Keratinocyte (primary cell): ENCODE measurements around the gene FXYD6. TPM values are rescaled to one million over a fixed set of nuclear protein-coding genes. Genes with fewer than 3 reads are reported as not detected.

ENCODE experiments used
- DNase-seq: peaks from one replicate; pipeline ENCODE4 v3.0.0-alpha.2; 2011; ENCODE audit warnings: low read depth, missing footprints, low spot score
- FAIRE-seq: peaks from 2 replicates; lab custom pipeline; 2011; peaks lifted over from hg19 to GRCh38; lab: Jason Lieb, UNC
- H2AFZ ChIP-seq: 2 replicates; pipeline ENCODE4 v1.6.0; 2012; ENCODE audit warnings: low read length, control low read depth, inconsistent platforms; ENCODE audit not compliant: control insufficient read depth
- H3K27ac ChIP-seq: 2 replicates; pipeline ENCODE4 v1.5.1; 2011; ENCODE audit warnings: low read length; ENCODE audit not compliant: control insufficient read depth, insufficient read depth
- H3K27me3 ChIP-seq: 3 replicates; pipeline ENCODE4 v1.6.0; 2011; ENCODE audit warnings: low read length; ENCODE audit not compliant: control insufficient read depth, insufficient read depth; ENCODE audit errors: extremely low read depth
- H3K36me3 ChIP-seq, 2 experiments: 2 replicates in 1 of 2; 3 replicates in 1 of 2; pipeline ENCODE4 v1.5.1; 2011; ENCODE audit warnings: low read length in 2 of 2, mild to moderate bottlenecking in 1 of 2; ENCODE audit not compliant: control insufficient read depth in 2 of 2, insufficient read depth in 2 of 2; ENCODE audit errors: extremely low read depth in 1 of 2
- H3K4me1 ChIP-seq: 3 replicates; pipeline ENCODE4 v1.5.1; 2011; ENCODE audit warnings: low read length; ENCODE audit not compliant: control insufficient read depth, insufficient read depth; ENCODE audit errors: extremely low read depth
- H3K4me2 ChIP-seq: 3 replicates; pipeline ENCODE4 v1.6.0; 2011; ENCODE audit warnings: low read depth, low read length; ENCODE audit not compliant: control insufficient read depth, insufficient read depth; ENCODE audit errors: extremely low read depth
- H3K4me3 ChIP-seq, 3 experiments: fragments of 200-600 bp in 1 of 3; sonication (generic) in 1 of 3; 2 replicates in 2 of 3; 3 replicates in 1 of 3; pipeline ENCODE4 v1.5.1; 2011 to 2016; ENCODE audit warnings: low read length in 3 of 3, mild to moderate bottlenecking in 3 of 3, control low read depth in 2 of 3, inconsistent platforms in 1 of 3, low read depth in 1 of 3, mixed read lengths in 1 of 3, mixed run types in 1 of 3, moderate library complexity in 1 of 3; ENCODE audit not compliant: control insufficient read depth in 2 of 3, insufficient read depth in 2 of 3; ENCODE audit errors: extremely low read depth in 1 of 3
- H3K79me2 ChIP-seq: 2 replicates; pipeline ENCODE4 v1.6.0; 2012; ENCODE audit warnings: low read length; ENCODE audit not compliant: control insufficient read depth, insufficient read depth
- H3K9ac ChIP-seq: 3 replicates; pipeline ENCODE4 v1.6.0; 2011; ENCODE audit warnings: low read length; ENCODE audit not compliant: control insufficient read depth, insufficient read depth; ENCODE audit errors: extremely low read depth
- H3K9me1 ChIP-seq: 3 replicates; pipeline ENCODE4 v1.6.0; 2011; ENCODE audit warnings: low read length; ENCODE audit not compliant: control insufficient read depth, insufficient read depth; ENCODE audit errors: extremely low read depth
- H3K9me3 ChIP-seq: 2 replicates; pipeline ENCODE4 v1.5.1; 2012; ENCODE audit warnings: low read depth, low read length; ENCODE audit not compliant: control insufficient read depth
- H4K20me1 ChIP-seq: 3 replicates; pipeline ENCODE4 v1.6.0; 2011; ENCODE audit warnings: low read length; ENCODE audit not compliant: control insufficient read depth, insufficient read depth; ENCODE audit errors: extremely low read depth
- EZH2 ChIP-seq: IDR thresholded peaks from one replicate; pipeline ENCODE4 v1.6.1; 2012; ENCODE audit warnings: inconsistent platforms, mild to moderate bottlenecking, low read length, moderate library complexity
- dilution Hi-C: fragments of 300-500 bp; cut with MboI; formaldehyde crosslinking; loops from one replicate; pipeline ENCODE4 v1.7.0; 2020; ENCODE audit warnings: low sequenced_read_pairs; ENCODE audit not compliant: extremely low pct_ligation_motif_present
- polyA plus RNA-seq, 5 experiments: library from polyadenylated mRNA; depleted of rRNA in 3 of 5; stranded (reverse) in 3 of 5; stranded (forward) in 1 of 5; unstranded in 1 of 5; fragments of >200 nt; gene quantifications; 1 replicate in 1 of 5; 2 replicates in 3 of 5; 3 replicates in 1 of 5; pipeline versions ENCODE4 v1.2.1 to v1.2.3, GENCODE V29; 2011 to 2012; ENCODE audit warnings: missing spikeins in 2 of 5, low read depth in 1 of 5, low replicate concordance in 1 of 5
- TF ChIP-seq, protein P1 (sequence below), 3 experiments: IDR thresholded peaks in 1 of 3; conservative IDR thresholded peaks in 1 of 3; optimal IDR thresholded peaks in 1 of 3; 2 replicates in 2 of 3; 3 replicates in 1 of 3; pipeline versions ENCODE3 to v1.5.1; 2011; ENCODE audit warnings: low read length in 3 of 3, mild to moderate bottlenecking in 3 of 3, moderate library complexity in 2 of 3, control low read depth in 1 of 3, inconsistent platforms in 1 of 3; ENCODE audit not compliant: insufficient read depth in 2 of 3; ENCODE audit errors: extremely low read depth in 1 of 3

The FXYD6 gene
- polyA plus RNA-seq, 1 donor (not counting 4 experiments of a cell fraction or from before 2014, with no cell fraction given): not detected

DNA sequence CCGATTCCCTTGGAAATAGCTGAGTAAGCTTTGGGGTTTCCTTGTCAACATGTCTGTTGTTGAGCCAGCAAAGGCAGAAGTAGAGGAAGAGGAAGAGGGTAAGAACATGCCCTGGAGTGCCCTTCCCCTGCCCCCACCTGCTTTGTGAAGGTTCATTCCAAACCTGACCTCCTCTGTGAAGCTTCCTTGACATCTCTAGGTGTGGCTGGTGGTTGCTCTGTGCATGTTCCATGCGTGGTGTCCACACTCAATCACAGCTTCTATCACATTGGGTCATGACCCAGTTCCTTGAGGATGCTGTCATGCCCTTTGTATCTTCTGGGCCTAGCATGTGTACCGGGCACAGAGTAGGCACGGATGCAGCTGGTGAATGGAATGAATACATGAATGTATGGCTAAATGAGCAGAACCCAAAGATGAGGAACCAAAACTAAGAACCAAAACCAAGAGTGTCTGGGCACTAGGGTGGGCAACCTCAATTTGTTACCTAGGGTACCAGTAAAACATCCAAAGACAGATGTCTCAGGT is 23.7 kb upstream of the FXYD6 start:
- DNase-seq (no peak), FAIRE-seq (no peak)
- H3K4me1 ChIP-seq: peaks cover 8% of the 10 kb centered on the region
- H3K27ac ChIP-seq: no peak overlapping the region
- H3K9me3 ChIP-seq: no peaks in the 10 kb centered on the region
- H3K4me2 ChIP-seq: no peak overlapping the region
- no peaks in the 10 kb centered on the region for H3K79me2 ChIP-seq
- H3K4me3 ChIP-seq: no peak overlapping the region
- H2AFZ ChIP-seq: no peak overlapping the region
- dilution Hi-C loops: no loop called here
- H4K20me1 ChIP-seq: no peaks in the 10 kb centered on the region
- peaks cover 4% of the 10 kb centered on the region for H3K27me3 ChIP-seq
- no peak overlapping the region for H3K9ac ChIP-seq
- H3K36me3 ChIP-seq: no peaks in the 10 kb centered on the region
- TF ChIP-seq, protein P1, sequence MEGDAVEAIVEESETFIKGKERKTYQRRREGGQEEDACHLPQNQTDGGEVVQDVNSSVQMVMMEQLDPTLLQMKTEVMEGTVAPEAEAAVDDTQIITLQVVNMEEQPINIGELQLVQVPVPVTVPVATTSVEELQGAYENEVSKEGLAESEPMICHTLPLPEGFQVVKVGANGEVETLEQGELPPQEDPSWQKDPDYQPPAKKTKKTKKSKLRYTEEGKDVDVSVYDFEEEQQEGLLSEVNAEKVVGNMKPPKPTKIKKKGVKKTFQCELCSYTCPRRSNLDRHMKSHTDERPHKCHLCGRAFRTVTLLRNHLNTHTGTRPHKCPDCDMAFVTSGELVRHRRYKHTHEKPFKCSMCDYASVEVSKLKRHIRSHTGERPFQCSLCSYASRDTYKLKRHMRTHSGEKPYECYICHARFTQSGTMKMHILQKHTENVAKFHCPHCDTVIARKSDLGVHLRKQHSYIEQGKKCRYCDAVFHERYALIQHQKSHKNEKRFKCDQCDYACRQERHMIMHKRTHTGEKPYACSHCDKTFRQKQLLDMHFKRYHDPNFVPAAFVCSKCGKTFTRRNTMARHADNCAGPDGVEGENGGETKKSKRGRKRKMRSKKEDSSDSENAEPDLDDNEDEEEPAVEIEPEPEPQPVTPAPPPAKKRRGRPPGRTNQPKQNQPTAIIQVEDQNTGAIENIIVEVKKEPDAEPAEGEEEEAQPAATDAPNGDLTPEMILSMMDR (optimal IDR thresholded peaks at IDR 0.05 in 1 of 3, IDR thresholded peaks at IDR 0.05 in 1 of 3, conservative IDR thresholded peaks at IDR 0.05 in 1 of 3; ENCODE audit: extremely low read depth in 1 of 3, insufficient read depth in 2 of 3, low read length in 3 of 3): no peak
- no peak for TF ChIP-seq EZH2
- H3K9me1 ChIP-seq: no peaks in the 10 kb centered on the region

GRCh38 chr11:117898059-117898458 is 21.6 kb upstream of the FXYD6 start:
- no peak overlapping the region for H3K27ac ChIP-seq
- no peak overlapping the region for H3K4me2 ChIP-seq
- dilution Hi-C loops: no loop called here
- H3K4me3 ChIP-seq: no peak overlapping the region
- no peaks in the 10 kb centered on the region for H3K36me3 ChIP-seq
- H3K9ac ChIP-seq: no peak overlapping the region
- FAIRE-seq: no peak
- H3K4me1 ChIP-seq: peaks cover 8% of the 10 kb centered on the region
- H3K9me3 ChIP-seq: no peaks in the 10 kb centered on the region
- no peak overlapping the region for H2AFZ ChIP-seq
- no peak for DNase-seq
- H3K9me1 ChIP-seq: no peaks in the 10 kb centered on the region
- H4K20me1 ChIP-seq: no peaks in the 10 kb centered on the region
- no peaks in the 10 kb centered on the region for H3K79me2 ChIP-seq
- no peak for TF ChIP-seq EZH2
- TF ChIP-seq, protein P1 (optimal IDR thresholded peaks at IDR 0.05 in 1 of 3, IDR thresholded peaks at IDR 0.05 in 1 of 3, conservative IDR thresholded peaks at IDR 0.05 in 1 of 3; ENCODE audit: extremely low read depth in 1 of 3, insufficient read depth in 2 of 3, low read length in 3 of 3): no peak
- H3K27me3 ChIP-seq: peaks cover 4% of the 10 kb centered on the region
